IPS DF 19.7 (cell line): ENCODE results near the gene NXPE3.
A peak's percentile ranks its signal among the peaks of the same experiment; 100 is the strongest.
"Not testable (repeated sequence)": the region's sequence is repeated elsewhere in the genome, so short reads cannot be mapped to it uniquely, and the experiment has no call there.

ENCODE experiments used
- DNase-seq: peaks from one replicate; pipeline ENCODE4 v3.0.0-alpha.2; 2013; ENCODE audit warnings: low read depth, low spot score

The NXPE3 gene

GRCh38 chr3:101779047-101779821 is at the start of gene NXPE3:
Gene NXPE3 (plus strand): TSS chr3:101779211. CDS start chr3:101785597, 6,386 bp downstream.
- peak; percentile 40 for DNase-seq

- no peak for DNase-seq
Observed at GRCh38 chr3:101729586-101729985, 49.4 kb upstream of the NXPE3 start.

GRCh38 chr3:101730839-101731238 is 48.2 kb upstream of the NXPE3 start:
- no peak for DNase-seq

- DNase-seq, result no peak
Observed at GRCh38 chr3:101732240-101732641, 46.8 kb upstream of the NXPE3 start.

- DNase-seq, result no peak
Observed at GRCh38 chr3:101735833-101736232, 43.2 kb upstream of the NXPE3 start.

- not testable (repeated sequence) for DNase-seq
Observed at GRCh38 chr3:101741914-101742313, 37.1 kb upstream of the NXPE3 start.

GRCh38 chr3:101744811-101745210 is 34.2 kb upstream of the NXPE3 start:
- DNase-seq, result no peak

- not testable (repeated sequence) for DNase-seq
Observed at GRCh38 chr3:101745934-101746333, 33.1 kb upstream of the NXPE3 start.

GRCh38 chr3:101753386-101754113 is 25.5 kb upstream of the NXPE3 start:
- DNase-seq, result not testable (repeated sequence)

- no peak for DNase-seq
Observed at GRCh38 chr3:101758224-101758623, 20.8 kb upstream of the NXPE3 start.

GRCh38 chr3:101762041-101762646 is 16.9 kb upstream of the NXPE3 start:
- no peak for DNase-seq

- not testable (repeated sequence) for DNase-seq
Observed at GRCh38 chr3:101777745-101778281, 1.2 kb upstream of the NXPE3 start.

GRCh38 chr3:101778385-101779046 is 495 bp upstream of the NXPE3 start:
- DNase-seq, result no peak

GRCh38 chr3:101779822-101780381 is 891 bp downstream of the NXPE3 start:
- DNase-seq, result no peak

GRCh38 chr3:101780661-101781060 is 1.6 kb downstream of the NXPE3 start:
- no peak for DNase-seq

GRCh38 chr3:101781166-101781565 is 2.2 kb downstream of the NXPE3 start:
- no peak for DNase-seq

- no peak for DNase-seq
Observed at GRCh38 chr3:101784855-101785613, 6.0 kb downstream of the NXPE3 start.

- no peak for DNase-seq
Observed at GRCh38 chr3:101791778-101792177, 12.8 kb downstream of the NXPE3 start.

- no peak for DNase-seq
Observed at GRCh38 chr3:101796077-101796680, 17.2 kb downstream of the NXPE3 start.

GRCh38 chr3:101801174-101801573 is 22.2 kb downstream of the NXPE3 start:
- no peak for DNase-seq
